Activated CD4-positive, CD25-positive, alpha-beta regulatory T cell (primary cell): ENCODE results near the gene S100A13.
"Not testable (repeated sequence)": the region's sequence is repeated elsewhere in the genome, so short reads cannot be mapped to it uniquely, and the experiment has no call there.

Source experiments
- DNase-seq, 4 experiments: peaks; one replicate each; lab custom pipeline; 2025; lab: John Stamatoyannopoulos, UW

Gene S100A13

GRCh38 chr1:153648000-153648643 lies 20.8 kb upstream of the S100A13 start:
- no peak for DNase-seq

GRCh38 chr1:153647346-153647714 lies 20.0 kb upstream of the S100A13 start:
- no peak for DNase-seq

GRCh38 chr1:153646672-153647345 lies 19.5 kb upstream of the S100A13 start:
- no peak for DNase-seq

GRCh38 chr1:153643816-153644215 lies 16.5 kb upstream of the S100A13 start:
- no peak for DNase-seq

- DNase-seq, result no peak
Observed at GRCh38 chr1:153643100-153643499, 15.8 kb upstream of the S100A13 start.

- DNase-seq, result no peak
Observed at GRCh38 chr1:153642161-153642560, 14.9 kb upstream of the S100A13 start.

GRCh38 chr1:153640861-153641260 lies 13.6 kb upstream of the S100A13 start:
- no peak for DNase-seq

GRCh38 chr1:153640213-153640612 lies 12.9 kb upstream of the S100A13 start:
- not testable (repeated sequence) for DNase-seq

- DNase-seq, result no peak
Observed at GRCh38 chr1:153639280-153639679, 12.0 kb upstream of the S100A13 start.

GRCh38 chr1:153638261-153638660 lies 11.0 kb upstream of the S100A13 start:
- no peak for DNase-seq

- no peak for DNase-seq
Observed at GRCh38 chr1:153636312-153636711, 9.0 kb upstream of the S100A13 start.

- DNase-seq, result no peak
Observed at GRCh38 chr1:153635872-153636271, 8.6 kb upstream of the S100A13 start.

GRCh38 chr1:153633754-153634665 lies 6.7 kb upstream of the S100A13 start, which contains the start of gene CHTOP:
TSS of gene CHTOP (plus strand) at chr1:153634066. CDS start at chr1:153636589, 2,523 bp downstream.
- peak; percentile 87 to 95 (median 91) for DNase-seq

GRCh38 chr1:153633161-153633753 lies 6.0 kb upstream of the S100A13 start:
- DNase-seq, result no peak

GRCh38 chr1:153631047-153632022 lies 4.0 kb upstream of the S100A13 start:
- DNase-seq, result no peak

- no peak for DNase-seq
Observed at GRCh38 chr1:153630384-153630783, 3.1 kb upstream of the S100A13 start.

- no peak for DNase-seq
Observed at GRCh38 chr1:153629971-153630370, 2.7 kb upstream of the S100A13 start.

- DNase-seq, result no peak
Observed at GRCh38 chr1:153629343-153629665, 2.0 kb upstream of the S100A13 start.

GRCh38 chr1:153628638-153629342 lies 1.5 kb upstream of the S100A13 start:
- DNase-seq, result no peak
